Body of pancreas (tissue), 4 donors: ENCODE measurements around the gene HOXC10.

Source experiments
- POLR2A ChIP-seq, 3 donors: fragments of 450-650 bp; IDR thresholded peaks; one replicate each; pipeline ENCODE4 v1.6.1; 2016; ENCODE audit warnings: antibody characterized with exemption in 3 of 3, mild to moderate bottlenecking in 2 of 3
- TF ChIP-seq, protein P1 (sequence below), 7 experiments: fragments of 450-650 bp in 4 of 7; fragments of 200-600 bp in 3 of 7; sonication (generic) in 3 of 7; IDR thresholded peaks; one replicate each; pipeline ENCODE4 v1.5.1; 2016 to 2019; ENCODE audit warnings: antibody characterized with exemption in 7 of 7

DNA sequence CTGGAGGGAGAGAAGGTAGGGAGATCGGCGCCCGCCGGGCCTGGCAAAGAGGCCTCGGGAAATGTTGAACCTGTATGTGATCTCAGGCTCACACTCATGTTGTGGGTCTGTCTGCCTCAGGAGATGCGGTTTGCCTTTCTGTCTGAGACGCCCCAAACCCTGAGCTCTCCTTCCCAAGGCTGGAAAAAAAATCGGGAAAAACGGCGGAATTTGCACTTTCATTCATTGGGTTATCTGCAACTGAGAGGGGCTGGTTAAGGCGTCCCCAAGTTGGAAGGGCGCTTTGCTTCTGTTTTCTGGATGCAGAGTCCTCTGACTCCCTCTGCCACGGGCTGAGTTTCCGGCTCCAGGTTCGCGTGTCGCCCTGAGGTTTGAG, 10.0 kb downstream of the HOXC10 start:
- TF ChIP-seq, protein P1, sequence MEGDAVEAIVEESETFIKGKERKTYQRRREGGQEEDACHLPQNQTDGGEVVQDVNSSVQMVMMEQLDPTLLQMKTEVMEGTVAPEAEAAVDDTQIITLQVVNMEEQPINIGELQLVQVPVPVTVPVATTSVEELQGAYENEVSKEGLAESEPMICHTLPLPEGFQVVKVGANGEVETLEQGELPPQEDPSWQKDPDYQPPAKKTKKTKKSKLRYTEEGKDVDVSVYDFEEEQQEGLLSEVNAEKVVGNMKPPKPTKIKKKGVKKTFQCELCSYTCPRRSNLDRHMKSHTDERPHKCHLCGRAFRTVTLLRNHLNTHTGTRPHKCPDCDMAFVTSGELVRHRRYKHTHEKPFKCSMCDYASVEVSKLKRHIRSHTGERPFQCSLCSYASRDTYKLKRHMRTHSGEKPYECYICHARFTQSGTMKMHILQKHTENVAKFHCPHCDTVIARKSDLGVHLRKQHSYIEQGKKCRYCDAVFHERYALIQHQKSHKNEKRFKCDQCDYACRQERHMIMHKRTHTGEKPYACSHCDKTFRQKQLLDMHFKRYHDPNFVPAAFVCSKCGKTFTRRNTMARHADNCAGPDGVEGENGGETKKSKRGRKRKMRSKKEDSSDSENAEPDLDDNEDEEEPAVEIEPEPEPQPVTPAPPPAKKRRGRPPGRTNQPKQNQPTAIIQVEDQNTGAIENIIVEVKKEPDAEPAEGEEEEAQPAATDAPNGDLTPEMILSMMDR (IDR thresholded peaks at IDR 0.05): no peak
- no peak for TF ChIP-seq POLR2A (IDR thresholded peaks at IDR 0.05)
